Measurements from ENCODE around the gene CDH4. TPM values are rescaled to one million over a fixed set of nuclear protein-coding genes. Genes with fewer than 3 reads are reported as not detected.

CDH4 gene
- total and polyA plus RNA-seq, 4 experiments from 2014 or later = 0.39 to 1.1 (median 0.41) TPM; not detected in 1

DNA sequence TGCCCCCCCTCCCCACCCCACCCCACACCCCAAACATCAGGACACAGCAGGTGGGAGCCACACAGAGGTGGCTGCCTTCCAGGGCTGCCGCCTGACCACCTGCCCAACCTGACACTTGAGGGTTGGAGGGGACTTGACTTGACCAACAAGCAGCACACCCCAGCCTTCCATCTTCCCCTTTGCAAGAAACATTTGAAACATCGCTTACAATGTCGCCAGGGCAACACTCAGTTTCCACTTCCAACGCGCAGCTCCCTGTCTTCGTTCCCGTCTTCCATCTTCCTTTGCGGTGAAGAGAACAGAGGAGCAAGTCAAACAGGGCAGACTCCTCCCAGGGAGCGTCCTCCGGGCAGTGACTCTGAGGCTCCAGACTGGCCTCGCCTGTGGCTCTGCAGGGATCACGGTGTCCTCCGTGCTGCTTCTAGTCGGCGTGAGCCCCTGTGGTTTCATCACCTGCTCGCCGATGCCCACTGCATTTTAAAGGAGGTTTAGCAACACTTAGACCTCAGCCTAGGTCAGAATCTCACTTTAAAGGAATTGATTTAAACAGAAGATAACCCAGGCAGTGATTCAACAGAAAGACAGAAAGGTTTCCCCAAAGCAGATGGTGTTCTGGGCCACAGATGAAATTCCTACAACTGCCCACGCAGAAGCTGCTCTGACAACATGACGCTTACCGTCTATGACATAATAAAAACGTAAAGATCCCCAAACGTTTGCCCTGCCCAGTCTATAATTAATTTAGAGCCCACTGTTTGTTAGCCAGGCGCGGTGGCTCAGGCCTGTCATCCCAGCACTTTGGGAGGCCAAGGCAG lies 682.9 kb downstream of the CDH4 start:
- Histone ChIP-seq H3K36me3 (ENCODE audit: insufficient read depth, low read length) (no peaks in the 10 kb centered on the region), H3K27ac (ENCODE audit: low read depth, low read length) (no peak overlapping the region), H3K4me3 (ENCODE audit: low read length in 2 of 2) (no peak overlapping the region), H3K9me3 (ENCODE audit: control insufficient read depth in 1 of 2, low read length in 2 of 2) (no peaks in the 10 kb centered on the region), H3K4me1 (ENCODE audit: insufficient read depth, low read length) (no peaks in the 10 kb centered on the region), H3K27me3 (ENCODE audit: insufficient read depth, low read length) (no peaks in the 10 kb centered on the region)
- Mint-ChIP-seq H3K27ac (no peak overlapping the region), H3K4me1 (peaks cover 0 to 2% (median 0%) of the 10 kb centered on the region in 4 donors), H3K4me3 (no peak overlapping the region), H3K36me3 (no peaks in the 10 kb centered on the region), H3K9me3 (no peaks in the 10 kb centered on the region), H3K27me3 (peaks cover 4 to 14% of the 10 kb centered on the region in 2 donors)
- intact Hi-C loops (cut with micrococcal nuclease) = no loop called here
- CTCF ChIA-PET (ENCODE audit: partially characterized antibody) = no interaction called here
- no peak for DNase-seq
- POLR2A ChIA-PET (ENCODE audit: partially characterized antibody) = no interaction called here

- no peak for DNase-seq
- no peaks in the 10 kb centered on the region for H3K36me3 Mint-ChIP-seq
- H3K9me3 Mint-ChIP-seq = no peaks in the 10 kb centered on the region
- no peak overlapping the region for H3K4me3 Mint-ChIP-seq
- no peak overlapping the region for H3K27ac Mint-ChIP-seq
- intact Hi-C loops (cut with micrococcal nuclease) = no loop called here
- H3K4me1 Mint-ChIP-seq = peaks cover 0 to 2% (median 0%) of the 10 kb centered on the region in 4 donors
- POLR2A ChIA-PET (ENCODE audit: partially characterized antibody) = no interaction called here
- CTCF ChIA-PET (ENCODE audit: partially characterized antibody) = no interaction called here
- no peaks in the 10 kb centered on the region for H3K4me1 ChIP-seq (ENCODE audit: insufficient read depth, low read length)
- H3K27me3 Mint-ChIP-seq = peaks cover 4 to 14% of the 10 kb centered on the region in 2 donors
- no peak overlapping the region for H3K4me3 ChIP-seq (ENCODE audit: low read length in 2 of 2)
- H3K36me3 ChIP-seq (ENCODE audit: insufficient read depth, low read length) = no peaks in the 10 kb centered on the region
- no peaks in the 10 kb centered on the region for H3K9me3 ChIP-seq (ENCODE audit: control insufficient read depth in 1 of 2, low read length in 2 of 2)
- no peak overlapping the region for H3K27ac ChIP-seq (ENCODE audit: low read depth, low read length)
- no peaks in the 10 kb centered on the region for H3K27me3 ChIP-seq (ENCODE audit: insufficient read depth, low read length)
Measured at GRCh38 chr20:61935926-61936700, 684.1 kb downstream of the CDH4 start.

GRCh38 chr20:61936701-61937131 lies 684.7 kb downstream of the CDH4 start:
- H3K4me3 Mint-ChIP-seq = no peak overlapping the region
- no peak overlapping the region for H3K4me3 ChIP-seq (ENCODE audit: low read length in 2 of 2)
- no peaks in the 10 kb centered on the region for H3K27me3 ChIP-seq (ENCODE audit: insufficient read depth, low read length)
- H3K36me3 ChIP-seq (ENCODE audit: insufficient read depth, low read length) = no peaks in the 10 kb centered on the region
- CTCF ChIA-PET (ENCODE audit: partially characterized antibody) = no interaction called here
- no peak for DNase-seq
- intact Hi-C loops (cut with micrococcal nuclease) = no loop called here
- no peaks in the 10 kb centered on the region for H3K9me3 ChIP-seq (ENCODE audit: control insufficient read depth in 1 of 2, low read length in 2 of 2)
- no peak overlapping the region for H3K27ac ChIP-seq (ENCODE audit: low read depth, low read length)
- POLR2A ChIA-PET (ENCODE audit: partially characterized antibody) = no interaction called here
- no peaks in the 10 kb centered on the region for H3K36me3 Mint-ChIP-seq
- H3K4me1 Mint-ChIP-seq = peaks cover 0 to 2% (median 0%) of the 10 kb centered on the region in 4 donors
- no peaks in the 10 kb centered on the region for H3K9me3 Mint-ChIP-seq
- H3K4me1 ChIP-seq (ENCODE audit: insufficient read depth, low read length) = no peaks in the 10 kb centered on the region
- H3K27ac Mint-ChIP-seq = no peak overlapping the region
- peaks cover 4 to 14% of the 10 kb centered on the region in 2 donors for H3K27me3 Mint-ChIP-seq

- Mint-ChIP-seq H3K27ac (no peak overlapping the region), H3K9me3 (no peaks in the 10 kb centered on the region), H3K4me1 (peaks cover 0 to 2% (median 0%) of the 10 kb centered on the region in 4 donors), H3K4me3 (no peak overlapping the region), H3K27me3 (peaks cover 4 to 13% of the 10 kb centered on the region in 2 donors), H3K36me3 (no peaks in the 10 kb centered on the region)
- H3K9me3 ChIP-seq (ENCODE audit: control insufficient read depth in 1 of 2, low read length in 2 of 2) = no peaks in the 10 kb centered on the region
- ChIA-PET POLR2A (ENCODE audit: partially characterized antibody) (no interaction called here), CTCF (ENCODE audit: partially characterized antibody) (no interaction called here)
- no peak for DNase-seq
- H3K36me3 ChIP-seq (ENCODE audit: insufficient read depth, low read length) = no peaks in the 10 kb centered on the region
- H3K4me1 ChIP-seq (ENCODE audit: insufficient read depth, low read length) = no peaks in the 10 kb centered on the region
- no peak overlapping the region for H3K27ac ChIP-seq (ENCODE audit: low read depth, low read length)
- intact Hi-C loops (cut with micrococcal nuclease) = no loop called here
- H3K4me3 ChIP-seq (ENCODE audit: low read length in 2 of 2) = no peak overlapping the region
- no peaks in the 10 kb centered on the region for H3K27me3 ChIP-seq (ENCODE audit: insufficient read depth, low read length)
Measured at GRCh38 chr20:61937146-61937962, 685.3 kb downstream of the CDH4 start.

GRCh38 chr20:61937963-61938838 lies 686.1 kb downstream of the CDH4 start:
- Mint-ChIP-seq H3K27ac (no peak overlapping the region), H3K27me3 (peaks cover 4 to 8% of the 10 kb centered on the region in 2 donors), H3K36me3 (no peaks in the 10 kb centered on the region), H3K9me3 (no peaks in the 10 kb centered on the region), H3K4me3 (no peak overlapping the region), H3K4me1 (peaks cover 0 to 2% (median 0%) of the 10 kb centered on the region in 4 donors)
- Histone ChIP-seq H3K4me1 (ENCODE audit: insufficient read depth, low read length) (no peaks in the 10 kb centered on the region), H3K4me3 (ENCODE audit: low read length in 2 of 2) (no peak overlapping the region), H3K9me3 (ENCODE audit: control insufficient read depth in 1 of 2, low read length in 2 of 2) (no peaks in the 10 kb centered on the region), H3K27ac (ENCODE audit: low read depth, low read length) (no peak overlapping the region), H3K27me3 (ENCODE audit: insufficient read depth, low read length) (no peaks in the 10 kb centered on the region), H3K36me3 (ENCODE audit: insufficient read depth, low read length) (no peaks in the 10 kb centered on the region)
- CTCF ChIA-PET (ENCODE audit: partially characterized antibody) = no interaction called here
- DNase-seq = no peak
- POLR2A ChIA-PET (ENCODE audit: partially characterized antibody) = no interaction called here
- intact Hi-C loops (cut with micrococcal nuclease) = no loop called here

DNA sequence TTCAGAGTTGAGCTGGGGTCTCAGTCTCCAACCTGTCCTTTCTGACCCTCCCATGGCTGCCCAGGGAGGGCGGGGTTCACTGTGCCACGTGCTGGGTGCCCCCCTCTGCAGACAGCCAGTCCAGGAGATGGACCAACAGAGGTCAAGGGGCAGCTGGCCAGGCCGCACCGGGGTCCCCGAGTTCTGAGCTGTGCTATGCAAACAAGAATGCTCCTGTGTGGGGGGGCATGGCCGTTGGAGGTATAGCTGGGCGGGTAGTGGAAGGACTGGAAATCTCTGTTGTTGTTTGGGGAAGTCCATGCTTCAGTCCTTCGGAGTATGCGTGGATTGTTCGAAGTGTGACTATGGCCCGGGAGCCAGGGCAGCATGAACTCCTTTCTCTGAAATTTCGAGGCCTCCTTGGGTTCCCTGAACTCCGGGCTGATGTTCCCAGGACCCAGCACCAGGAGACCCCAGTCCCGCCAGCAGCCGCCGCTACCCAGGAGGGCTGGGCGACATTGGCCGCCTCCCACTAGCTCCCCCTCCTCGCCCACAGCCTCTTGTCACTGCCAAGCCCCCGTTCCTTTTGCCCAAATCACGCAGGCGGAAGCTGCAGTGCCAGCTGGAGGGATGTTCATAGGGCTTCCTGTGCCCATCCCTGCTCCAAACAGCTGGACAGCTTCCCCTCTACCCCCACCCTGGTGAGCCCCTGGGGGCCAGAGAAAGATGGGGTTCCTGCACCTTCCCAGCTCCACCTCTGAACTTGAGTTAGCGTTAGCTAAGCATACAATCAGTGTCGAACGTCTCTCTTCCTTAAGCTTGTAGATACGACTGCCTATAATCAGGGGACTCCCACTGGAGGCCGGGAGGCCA lies 687.0 kb downstream of the CDH4 start:
- ChIA-PET POLR2A (ENCODE audit: partially characterized antibody) (no interaction called here), CTCF (ENCODE audit: partially characterized antibody) (no interaction called here)
- peaks cover 0 to 2% (median 0%) of the 10 kb centered on the region in 4 donors for H3K4me1 Mint-ChIP-seq
- H3K27ac Mint-ChIP-seq = no peak overlapping the region
- no peaks in the 10 kb centered on the region for H3K36me3 ChIP-seq (ENCODE audit: insufficient read depth, low read length)
- H3K4me3 ChIP-seq (ENCODE audit: low read length in 2 of 2) = no peak overlapping the region
- DNase-seq = no peak
- peaks cover 4 to 8% of the 10 kb centered on the region in 2 donors for H3K27me3 Mint-ChIP-seq
- H3K27ac ChIP-seq (ENCODE audit: low read depth, low read length) = no peak overlapping the region
- H3K27me3 ChIP-seq (ENCODE audit: insufficient read depth, low read length) = no peaks in the 10 kb centered on the region
- no peaks in the 10 kb centered on the region for H3K36me3 Mint-ChIP-seq
- no peak overlapping the region for H3K4me3 Mint-ChIP-seq
- intact Hi-C loops (cut with micrococcal nuclease) = no loop called here
- H3K9me3 Mint-ChIP-seq = no peaks in the 10 kb centered on the region
- no peaks in the 10 kb centered on the region for H3K9me3 ChIP-seq (ENCODE audit: control insufficient read depth in 1 of 2, low read length in 2 of 2)
- H3K4me1 ChIP-seq (ENCODE audit: insufficient read depth, low read length) = no peaks in the 10 kb centered on the region
